Measurements from ENCODE around the gene S100A5. TPM values are rescaled to one million over a fixed set of nuclear protein-coding genes. Genes with fewer than 3 reads are reported as not detected.

Gene S100A5
- total RNA-seq, 1 donor from 2014 or later, result not detected

DNA sequence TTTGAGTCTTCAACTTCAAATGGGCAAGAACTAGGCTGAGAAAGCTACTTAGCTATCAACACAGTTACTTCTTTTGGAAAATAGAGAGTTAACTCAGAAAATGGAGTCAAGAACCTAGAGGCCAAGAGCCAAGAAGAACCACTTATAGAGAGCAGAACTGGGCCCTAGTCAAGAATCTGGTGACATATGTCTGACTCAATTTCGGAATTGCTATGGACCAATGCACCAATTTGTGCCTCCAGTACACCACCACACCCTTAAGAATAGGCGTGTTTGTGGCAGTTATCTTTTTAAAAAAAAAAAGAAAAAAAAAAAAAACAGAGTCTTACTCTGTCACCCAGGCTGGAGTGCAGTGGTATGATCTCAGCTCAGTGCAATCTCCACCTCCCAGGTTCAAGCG, 17.1 kb upstream of the S100A5 start:
- Mint-ChIP-seq H3K4me3 (no peak overlapping the region), H3K9me3 (no peaks in the 10 kb centered on the region), H3K27ac (ENCODE audit: unreplicated experiment) (no peak overlapping the region), H3K4me1 (no peaks in the 10 kb centered on the region), H3K36me3 (ENCODE audit: low read depth) (no peaks in the 10 kb centered on the region), H3K27me3 (ENCODE audit: low read depth) (no peaks in the 10 kb centered on the region)
- TF ChIP-seq CTCF (conservative IDR thresholded peaks at IDR 0.05), result no peak
- no peak for DNase-seq (ENCODE audit: low read depth, low spot score)

- Mint-ChIP-seq H3K4me1 (peaks cover 7% of the 10 kb centered on the region), H3K9me3 (no peaks in the 10 kb centered on the region), H3K4me3 (no peak overlapping the region), H3K36me3 (ENCODE audit: low read depth) (no peaks in the 10 kb centered on the region), H3K27ac (ENCODE audit: unreplicated experiment) (no peak overlapping the region), H3K27me3 (ENCODE audit: low read depth) (no peaks in the 10 kb centered on the region)
- TF ChIP-seq CTCF (conservative IDR thresholded peaks at IDR 0.05), result no peak
- no peak for DNase-seq (ENCODE audit: low read depth, low spot score)
These were observed 15.6 kb upstream of the S100A5 start for GRCh38 chr1:153556348-153556747.

DNA sequence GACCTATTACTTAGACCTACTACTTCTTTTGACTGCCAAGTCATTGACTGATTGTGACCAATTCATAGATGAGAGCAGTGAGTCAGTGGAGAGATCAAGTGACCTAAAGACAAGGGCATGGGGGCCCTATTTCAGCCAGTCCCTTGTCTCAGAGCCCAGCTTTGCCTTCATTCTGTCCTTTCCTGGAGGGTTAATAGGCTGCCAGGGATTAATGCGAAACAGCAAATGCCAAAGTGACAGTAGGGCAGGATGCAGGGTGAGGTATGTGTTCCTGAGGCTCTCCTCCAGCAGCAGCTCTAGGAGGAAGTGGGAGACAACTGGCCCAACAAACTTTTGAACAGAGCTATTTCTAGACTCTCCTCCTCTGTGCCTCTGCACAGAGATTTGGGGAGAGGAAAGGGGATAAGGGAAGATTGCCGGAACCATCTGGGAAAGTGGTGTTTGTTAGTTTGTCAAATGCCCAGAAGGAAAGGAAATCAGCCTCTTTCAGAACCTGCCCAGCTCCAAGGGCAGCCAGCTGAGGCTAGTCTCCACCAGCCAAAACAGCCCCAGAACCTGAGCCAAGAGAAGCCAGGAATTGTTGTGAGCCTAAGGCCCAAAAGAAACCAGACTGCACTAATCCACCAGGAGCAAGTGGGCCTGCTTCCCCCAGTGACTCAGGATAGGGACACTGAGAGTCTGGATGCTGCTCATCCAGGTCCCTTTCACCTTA, 13.3 kb upstream of the S100A5 start:
- Mint-ChIP-seq H3K27ac (ENCODE audit: unreplicated experiment) (no peak overlapping the region), H3K4me3 (no peak overlapping the region), H3K9me3 (no peaks in the 10 kb centered on the region), H3K27me3 (ENCODE audit: low read depth) (no peaks in the 10 kb centered on the region), H3K4me1 (peaks cover 24% of the 10 kb centered on the region), H3K36me3 (ENCODE audit: low read depth) (no peaks in the 10 kb centered on the region)
- no peak for TF ChIP-seq CTCF (conservative IDR thresholded peaks at IDR 0.05)
- no peak for DNase-seq (ENCODE audit: low read depth, low spot score)

- Mint-ChIP-seq H3K4me3 (no peak overlapping the region), H3K27me3 (ENCODE audit: low read depth) (no peaks in the 10 kb centered on the region), H3K36me3 (ENCODE audit: low read depth) (no peaks in the 10 kb centered on the region), H3K4me1 (peaks cover 31% of the 10 kb centered on the region), H3K27ac (ENCODE audit: unreplicated experiment) (peak overlapping the region; percentile 78), H3K9me3 (no peaks in the 10 kb centered on the region)
- TF ChIP-seq CTCF (conservative IDR thresholded peaks at IDR 0.05), result no peak
- no peak for DNase-seq (ENCODE audit: low read depth, low spot score)
These were observed 12.4 kb upstream of the S100A5 start for GRCh38 chr1:153553096-153553495.

DNA sequence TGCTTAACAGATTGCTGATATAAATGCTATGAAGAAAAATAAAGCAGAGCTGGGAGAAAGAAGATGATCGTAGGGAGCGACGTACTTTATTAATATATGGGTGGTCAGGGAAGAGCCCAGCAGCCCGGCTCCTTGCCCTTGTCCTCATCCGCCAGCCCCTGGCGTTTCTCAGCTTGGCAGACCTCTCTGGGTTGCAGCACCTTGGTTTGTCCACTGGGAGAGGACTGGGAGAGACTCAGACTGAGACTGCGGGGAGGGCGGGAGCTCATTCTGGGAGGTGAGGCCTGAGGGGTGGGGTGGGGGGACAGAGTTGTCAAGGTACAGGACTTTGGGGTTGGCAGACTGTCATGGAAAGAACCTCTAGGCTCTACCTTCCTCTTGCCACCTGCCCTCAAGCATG, 11.6 kb upstream of the S100A5 start:
- H3K9me3 Mint-ChIP-seq, result no peaks in the 10 kb centered on the region
- H3K4me1 Mint-ChIP-seq, result peaks cover 34% of the 10 kb centered on the region
- H3K36me3 Mint-ChIP-seq (ENCODE audit: low read depth), result no peaks in the 10 kb centered on the region
- H3K4me3 Mint-ChIP-seq, result no peak overlapping the region
- DNase-seq (ENCODE audit: low read depth, low spot score), result no peak
- no peak overlapping the region for H3K27ac Mint-ChIP-seq (ENCODE audit: unreplicated experiment)
- no peak for TF ChIP-seq CTCF (conservative IDR thresholded peaks at IDR 0.05)
- no peaks in the 10 kb centered on the region for H3K27me3 Mint-ChIP-seq (ENCODE audit: low read depth)
